ENCODE data around the gene DNAAF8.

DNAAF8 gene

GRCh38 chr16:4734063-4734729 lies at the start of gene DNAAF8, which contains the start of gene ANKS3:
TSS of gene DNAAF8 (plus strand) at chr16:4734537. CDS start at chr16:4736515, 1,978 bp downstream.
TSS of gene ANKS3 (minus strand) at chr16:4734271. CDS start at chr16:4730149, 4,122 bp downstream.
- DNase-seq: peak; percentile 97

GRCh38 chr16:4684763-4685162 lies 49.6 kb upstream of the DNAAF8 start:
- no peak for DNase-seq

- DNase-seq: peak; percentile 19
Measured at GRCh38 chr16:4685292-4685691, 49.0 kb upstream of the DNAAF8 start.

- peak; percentile 19 for DNase-seq
Measured at GRCh38 chr16:4685776-4686496, 48.4 kb upstream of the DNAAF8 start.

- peak; percentile 25 for DNase-seq
Measured at GRCh38 chr16:4686497-4687210, 47.7 kb upstream of the DNAAF8 start.

DNA sequence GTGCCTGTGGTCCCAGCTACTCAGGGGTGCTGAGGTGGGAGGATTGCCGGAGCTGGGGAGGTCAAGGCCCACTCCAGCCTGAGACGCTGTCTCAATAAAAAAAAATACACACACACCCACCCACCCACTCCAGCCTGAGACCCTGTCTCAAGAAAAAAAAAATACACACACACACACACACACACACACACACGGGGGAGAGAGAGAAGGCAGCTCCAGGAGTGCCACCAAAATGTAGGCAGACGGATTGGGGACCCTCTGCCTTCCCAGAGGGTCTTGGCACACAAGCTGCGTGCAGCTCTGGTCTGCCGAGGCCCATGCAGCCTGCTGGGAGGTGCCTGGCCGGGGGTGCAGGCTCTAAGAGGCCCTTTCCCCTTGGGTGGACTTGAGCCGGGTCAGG lies 46.9 kb upstream of the DNAAF8 start:
- DNase-seq: no peak

DNA sequence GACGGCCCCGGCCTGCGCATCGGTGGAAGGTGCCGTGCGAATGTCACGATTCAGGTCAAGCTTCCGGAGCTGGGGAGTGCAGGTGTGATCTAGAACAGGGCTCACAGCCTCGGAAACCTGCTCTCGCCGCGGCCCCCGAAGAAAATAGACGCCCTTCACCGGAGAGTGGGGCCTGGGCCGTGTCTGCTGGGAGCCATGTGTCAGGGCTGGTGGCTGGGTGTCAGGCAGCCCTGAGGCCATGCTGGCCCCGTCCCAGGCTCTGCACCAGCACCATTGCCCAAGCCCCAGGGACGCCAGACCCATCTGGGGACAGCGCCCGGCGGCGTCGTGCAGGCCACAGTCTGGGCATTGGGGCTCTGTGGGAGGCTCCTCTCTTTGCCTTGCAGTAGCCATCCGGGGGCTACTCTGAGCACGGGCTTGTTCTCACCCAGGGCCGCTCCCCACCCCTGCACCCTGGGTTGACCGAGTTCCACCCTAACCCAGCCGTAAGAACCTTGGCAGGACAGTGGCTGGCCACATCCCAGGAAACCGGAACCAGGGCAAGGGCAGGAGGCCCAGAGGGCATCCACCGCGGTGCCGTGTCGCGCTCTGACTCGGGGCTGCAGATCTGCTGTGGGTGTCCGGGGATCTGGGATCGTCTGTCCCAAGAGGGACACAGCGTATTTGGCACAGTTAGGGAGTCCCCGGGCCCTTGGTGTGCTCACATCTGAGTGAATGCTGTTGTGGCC lies 46.2 kb upstream of the DNAAF8 start:
- DNase-seq: peak; percentile 18

- no peak for DNase-seq
Measured at GRCh38 chr16:4688674-4689045, 45.7 kb upstream of the DNAAF8 start.

- peak; percentile 22 for DNase-seq
Measured at GRCh38 chr16:4689091-4689671, 45.2 kb upstream of the DNAAF8 start.

DNA sequence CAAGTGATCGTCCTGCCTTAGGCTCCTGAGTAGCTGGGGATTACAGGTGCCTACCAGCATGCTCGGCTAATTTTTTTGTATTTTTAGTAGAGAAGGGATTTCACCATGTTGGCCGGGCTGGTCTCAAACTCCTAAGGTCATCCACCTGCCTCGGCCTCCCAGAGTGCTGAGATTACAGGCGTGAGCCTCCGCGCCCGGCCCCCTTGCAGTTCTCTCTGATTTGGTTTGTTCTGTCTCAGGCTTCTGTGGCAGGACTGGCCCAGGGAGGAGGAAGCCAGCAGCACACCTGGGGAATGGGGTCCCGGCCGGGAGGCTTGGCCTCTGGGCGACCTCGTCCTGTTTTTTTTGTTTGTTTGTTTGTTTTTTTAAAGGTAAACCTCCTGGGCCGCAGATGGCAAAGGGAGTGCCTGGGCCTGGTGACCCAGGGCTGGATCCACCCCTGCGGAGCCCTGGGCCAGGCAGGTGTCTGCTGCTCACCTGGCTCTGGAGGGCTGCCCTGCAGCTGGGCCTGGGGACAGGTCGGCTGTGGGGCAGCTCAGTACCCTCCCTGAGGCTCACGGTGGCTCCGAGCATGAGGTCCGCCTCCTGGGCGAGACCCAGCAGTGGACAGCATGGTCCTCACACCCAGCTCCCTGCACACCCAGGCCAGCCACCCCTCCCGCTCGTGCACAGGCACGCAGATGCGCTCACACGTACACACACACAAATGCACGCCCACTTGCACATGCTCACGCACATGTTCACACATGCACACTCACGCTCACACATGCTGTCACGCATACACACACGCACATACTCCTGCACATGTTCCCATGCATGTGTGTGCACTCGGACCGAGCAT lies 44.3 kb upstream of the DNAAF8 start:
- DNase-seq: peak; percentile 21

GRCh38 chr16:4690946-4691665 lies 43.2 kb upstream of the DNAAF8 start:
- DNase-seq: peak; percentile 26

DNA sequence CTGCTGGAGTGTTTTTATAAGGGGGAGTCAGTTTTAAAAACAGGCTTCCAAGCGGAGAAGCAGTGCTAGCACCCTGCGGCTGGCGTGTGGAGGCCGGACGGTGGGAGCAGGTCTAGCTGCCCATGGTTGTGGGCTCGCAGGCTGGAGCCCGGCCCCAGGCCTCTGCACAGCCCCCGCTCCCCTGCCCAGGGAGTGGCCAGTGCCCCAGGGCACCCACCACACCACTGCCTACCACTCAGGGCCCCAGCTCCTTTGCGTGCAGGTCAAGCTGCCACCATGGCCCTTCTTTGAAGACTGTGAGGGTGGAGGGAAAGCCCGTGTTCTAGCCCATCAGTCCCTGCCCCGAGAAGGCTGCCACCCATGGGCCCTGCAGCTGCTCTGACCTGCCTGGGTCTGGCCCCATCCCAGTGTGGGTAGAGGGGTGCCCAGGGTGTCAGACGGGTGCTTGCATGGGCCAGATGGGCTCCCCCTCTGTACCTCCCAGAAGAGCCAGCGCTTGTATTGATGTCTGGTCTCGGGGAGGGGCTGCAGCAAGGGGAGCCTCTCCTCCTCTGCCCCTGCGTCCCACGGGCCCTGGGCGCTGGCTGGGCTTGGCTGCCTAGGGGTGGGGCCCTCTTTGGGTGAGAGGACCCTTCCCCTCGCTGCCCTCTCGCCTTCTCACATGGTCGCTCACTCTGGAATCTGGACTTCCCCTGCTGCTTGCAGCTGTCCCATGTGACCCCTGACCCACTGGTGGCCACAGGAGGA lies 42.5 kb upstream of the DNAAF8 start:
- peak; percentile 24 for DNase-seq

GRCh38 chr16:4692460-4693295 lies 41.7 kb upstream of the DNAAF8 start:
- peak; percentile 33 for DNase-seq

- DNase-seq: peak; percentile 98
Measured at GRCh38 chr16:4693296-4693955, 40.9 kb upstream of the DNAAF8 start, which contains the start of gene NUDT16L1. TSS of gene NUDT16L1 (plus strand) at chr16:4693562. CDS start at chr16:4693727, 165 bp downstream.

DNA sequence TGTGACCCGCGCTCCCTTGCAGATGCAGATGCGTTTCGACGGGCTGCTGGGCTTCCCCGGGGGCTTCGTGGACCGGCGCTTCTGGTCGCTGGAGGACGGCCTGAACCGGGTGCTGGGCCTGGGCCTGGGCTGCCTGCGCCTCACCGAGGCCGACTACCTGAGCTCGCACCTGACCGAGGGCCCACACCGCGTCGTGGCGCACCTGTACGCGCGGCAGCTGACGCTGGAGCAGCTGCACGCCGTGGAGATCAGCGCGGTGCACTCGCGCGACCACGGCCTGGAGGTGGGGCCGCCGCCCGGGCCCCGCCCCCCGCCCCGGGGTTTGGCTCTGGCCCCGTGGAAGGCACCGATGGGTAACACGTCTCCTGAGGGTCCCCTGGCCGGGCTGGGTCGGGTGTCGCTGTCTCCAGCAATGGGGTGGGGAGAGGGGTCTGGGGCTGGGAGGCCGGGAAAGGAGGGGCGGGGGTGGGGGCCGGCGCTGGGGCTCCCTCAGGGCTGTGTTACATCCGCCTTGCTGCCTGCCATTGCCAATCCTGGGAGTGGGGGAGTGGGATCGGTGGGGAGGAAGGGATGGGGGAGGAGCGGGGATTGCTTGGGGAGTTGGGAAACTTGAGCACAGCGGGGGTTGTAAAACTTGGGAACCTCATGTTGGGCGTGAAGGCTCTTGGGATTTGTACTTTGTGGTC lies 40.2 kb upstream of the DNAAF8 start:
- peak; percentile 68 for DNase-seq

DNA sequence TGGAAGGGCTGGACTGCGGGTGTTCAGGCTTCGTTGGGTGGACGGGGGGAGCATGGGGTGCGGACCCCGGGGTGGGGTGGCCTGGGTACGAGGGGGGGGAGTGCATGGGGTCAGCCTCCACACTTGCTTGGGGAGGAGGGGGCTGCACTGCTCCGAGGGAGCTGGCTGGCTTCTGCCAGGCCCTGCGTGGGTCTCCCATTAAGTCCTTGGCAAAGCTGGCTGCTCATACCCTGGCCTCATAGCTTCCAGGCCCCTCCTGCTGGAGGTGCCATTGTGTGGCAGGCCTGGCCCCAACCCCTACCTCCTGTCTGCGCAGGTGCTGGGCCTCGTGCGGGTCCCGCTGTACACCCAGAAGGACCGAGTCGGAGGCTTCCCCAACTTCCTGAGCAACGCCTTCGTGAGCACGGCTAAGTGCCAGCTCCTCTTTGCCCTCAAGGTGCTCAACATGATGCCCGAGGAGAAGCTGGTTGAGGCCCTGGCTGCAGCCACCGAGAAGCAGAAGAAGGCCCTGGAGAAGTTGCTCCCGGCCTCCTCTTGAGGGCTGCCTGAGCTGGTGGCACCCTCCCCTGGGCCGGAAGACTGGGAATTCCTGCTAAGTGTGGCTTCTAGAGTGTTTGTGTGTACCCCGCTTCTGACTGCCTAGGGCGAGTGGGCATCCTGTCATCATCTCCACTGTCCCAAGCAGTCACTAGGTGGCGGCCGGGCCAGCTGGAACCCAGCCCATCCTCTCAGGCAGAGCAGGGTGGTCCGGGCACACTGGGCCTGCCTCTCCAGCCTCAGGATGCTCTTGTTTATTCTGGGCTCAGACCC lies 39.5 kb upstream of the DNAAF8 start:
- DNase-seq: peak; percentile 51
